CD4-positive, alpha-beta T cell treated with Interleukin-4 for 4 hours (primary cell): Measurements from ENCODE around the gene HEPACAM2.
A peak's percentile ranks its signal among the peaks of the same experiment; 100 is the strongest.

Experiments used
- DNase-seq: peaks from one replicate; pipeline ENCODE4 v3.0.0-alpha.2; 2020

HEPACAM2 gene

GRCh38 chr7:93198472-93198871 lies 27.8 kb downstream of the HEPACAM2 start:
- DNase-seq, result no peak

GRCh38 chr7:93196336-93196735 lies 29.9 kb downstream of the HEPACAM2 start:
- no peak for DNase-seq

- DNase-seq, result no peak
Measured at GRCh38 chr7:93194386-93194785, 31.9 kb downstream of the HEPACAM2 start.

- DNase-seq, result no peak
Measured at GRCh38 chr7:93188870-93189634, 37.2 kb downstream of the HEPACAM2 start.

GRCh38 chr7:93185303-93186027 lies 40.8 kb downstream of the HEPACAM2 start:
- DNase-seq, result no peak

GRCh38 chr7:93179173-93179572 lies 47.1 kb downstream of the HEPACAM2 start:
- DNase-seq, result no peak

GRCh38 chr7:93178213-93178612 lies 48.1 kb downstream of the HEPACAM2 start:
- DNase-seq, result no peak

- no peak for DNase-seq
Measured at GRCh38 chr7:93176992-93177580, 49.2 kb downstream of the HEPACAM2 start.

- DNase-seq, result no peak
Measured at GRCh38 chr7:93175219-93175618, 51.0 kb downstream of the HEPACAM2 start.

- no peak for DNase-seq
Measured at GRCh38 chr7:93172683-93173082, 53.6 kb downstream of the HEPACAM2 start.

- no peak for DNase-seq
Measured at GRCh38 chr7:93171606-93172226, 54.6 kb downstream of the HEPACAM2 start.

GRCh38 chr7:93165447-93165846 lies 60.8 kb downstream of the HEPACAM2 start:
- DNase-seq, result peak; percentile 49

GRCh38 chr7:93164766-93165165 lies 61.5 kb downstream of the HEPACAM2 start:
- no peak for DNase-seq

- no peak for DNase-seq
Measured at GRCh38 chr7:93161181-93161762, 65.0 kb downstream of the HEPACAM2 start.

- no peak for DNase-seq
Measured at GRCh38 chr7:93160410-93160809, 65.9 kb downstream of the HEPACAM2 start.

- DNase-seq, result no peak
Measured at GRCh38 chr7:93159490-93159889, 66.8 kb downstream of the HEPACAM2 start.

GRCh38 chr7:93156884-93157283 lies 69.4 kb downstream of the HEPACAM2 start:
- DNase-seq, result no peak

- DNase-seq, result no peak
Measured at GRCh38 chr7:93150200-93150835, 76.0 kb downstream of the HEPACAM2 start.

- no peak for DNase-seq
Measured at GRCh38 chr7:93148727-93149126, 77.5 kb downstream of the HEPACAM2 start.

GRCh38 chr7:93148144-93148543 lies 78.1 kb downstream of the HEPACAM2 start, which contains the start of gene SAMD9L:
SAMD9L (minus strand) TSS chr7:93148385; CDS start chr7:93135971, 12,414 bp downstream.
- DNase-seq, result peak; percentile 53

GRCh38 chr7:93147363-93147762 lies 78.9 kb downstream of the HEPACAM2 start:
- DNase-seq, result peak; percentile 64

- DNase-seq, result no peak
Measured at GRCh38 chr7:93146472-93147141, 79.7 kb downstream of the HEPACAM2 start.
